Nucleus accumbens (tissue), 56 donors: ENCODE results near the gene ARHGAP45.

Experiments used
- DNase-seq, 56 donors: peaks; one replicate each; lab custom pipeline; 2025; lab: John Stamatoyannopoulos, UW

ARHGAP45 gene

DNA sequence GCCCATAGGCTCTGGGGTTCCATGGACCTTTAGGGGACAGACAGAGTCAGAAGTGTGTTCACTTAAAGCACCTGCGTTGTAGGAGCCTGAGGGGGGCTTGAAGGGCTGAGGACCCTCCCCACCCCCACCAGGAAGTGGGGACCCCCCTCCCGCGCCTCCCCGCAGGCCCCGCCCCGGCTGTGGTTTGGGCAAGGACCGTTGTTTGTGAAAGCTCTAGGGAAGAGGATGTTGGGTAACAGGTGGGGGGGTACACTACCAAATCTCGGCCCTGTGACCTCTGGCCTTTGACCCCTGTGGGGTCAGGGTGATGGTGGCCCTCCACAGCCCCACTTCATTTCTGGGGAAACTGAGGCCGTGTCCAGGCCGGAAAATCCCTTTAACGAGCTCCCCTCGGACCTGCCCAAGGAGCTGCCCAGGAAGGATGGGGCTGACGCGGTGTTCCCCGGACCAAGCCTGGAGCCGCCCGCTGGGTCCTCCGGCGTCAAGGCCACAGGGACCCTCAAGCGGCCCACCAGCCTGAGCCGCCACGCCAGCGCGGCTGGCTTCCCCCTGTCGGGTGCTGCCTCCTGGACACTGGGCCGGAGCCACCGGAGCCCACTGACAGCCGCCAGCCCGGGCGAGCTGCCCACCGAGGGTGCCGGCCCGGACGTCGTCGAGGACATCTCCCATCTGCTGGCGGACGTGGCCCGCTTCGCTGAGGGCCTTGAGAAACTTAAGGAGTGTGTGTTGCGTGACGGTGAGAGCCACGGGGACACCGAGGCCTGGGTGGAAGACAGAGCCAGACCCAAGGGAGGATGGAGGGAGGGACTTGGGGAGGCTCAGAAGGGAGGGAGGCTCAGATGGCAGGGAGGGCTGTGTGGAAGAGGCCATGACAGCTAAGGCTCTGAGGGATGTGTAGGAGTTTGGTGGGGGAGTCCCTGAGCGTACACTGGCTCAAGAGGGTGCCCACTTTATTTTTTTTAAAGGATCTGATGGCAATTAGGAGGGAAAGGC is 1.3 kb downstream of the ARHGAP45 start:
- peak in 5 of 56 donors; percentile 5 to 33 (median 12) for DNase-seq

DNA sequence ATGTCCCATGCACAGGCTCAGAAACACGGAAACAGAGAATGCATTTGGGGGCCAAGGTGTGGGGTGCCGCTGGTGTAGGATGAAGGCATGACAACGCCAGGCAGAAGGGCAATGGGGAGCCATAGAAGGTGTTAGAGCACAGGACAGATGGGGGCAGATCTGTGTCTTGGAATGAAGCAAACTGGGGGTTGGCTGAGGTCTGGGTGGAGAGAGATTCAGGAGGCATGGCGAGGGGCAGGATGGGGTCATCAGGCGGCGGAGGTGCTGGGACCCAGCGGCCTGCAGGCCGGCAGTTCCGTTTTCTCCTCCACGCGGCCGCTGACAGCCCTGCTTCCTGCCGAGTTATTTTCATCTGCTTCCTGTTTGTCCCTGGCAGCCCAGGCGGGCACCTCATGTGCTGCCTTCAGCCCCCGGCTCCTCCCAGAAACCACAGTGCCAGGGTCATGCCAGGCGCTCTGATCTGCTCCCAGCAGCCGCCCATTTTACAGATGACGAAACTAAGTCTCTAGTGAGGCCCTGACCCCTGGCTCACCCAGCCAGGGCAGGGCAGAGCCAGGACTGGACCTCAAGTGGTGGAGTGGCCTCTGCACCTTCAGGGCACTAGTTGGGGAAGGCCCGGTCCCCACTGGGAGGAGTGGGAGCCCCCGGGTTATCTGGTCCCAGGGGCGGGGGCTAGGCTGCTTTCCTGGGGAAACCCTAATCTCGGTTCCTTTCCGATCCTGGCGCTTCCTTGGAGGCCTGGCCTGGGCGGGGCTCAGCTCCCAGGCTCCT is 2.2 kb downstream of the ARHGAP45 start:
- peak in 12 of 56 donors; percentile 5 to 53 (median 14) for DNase-seq

DNA sequence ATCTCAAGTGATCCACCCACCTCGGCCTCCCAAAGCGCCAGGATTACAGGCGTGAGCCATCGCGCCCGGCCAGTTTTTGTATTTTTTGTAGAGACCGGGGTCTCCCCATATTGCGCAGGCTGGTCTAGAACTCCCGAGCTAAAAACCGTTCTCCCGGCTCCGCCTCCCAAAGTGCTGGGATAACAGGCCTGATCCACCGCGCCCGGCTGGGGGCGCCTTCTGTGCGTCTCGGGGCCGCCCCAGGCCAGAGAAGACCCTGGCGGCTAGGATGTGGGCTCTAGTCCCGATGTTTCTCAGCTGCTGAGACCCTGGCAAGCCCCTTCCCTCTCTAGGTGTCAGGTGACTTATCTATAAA is 3.6 kb downstream of the ARHGAP45 start:
- DNase-seq = no peak

DNA sequence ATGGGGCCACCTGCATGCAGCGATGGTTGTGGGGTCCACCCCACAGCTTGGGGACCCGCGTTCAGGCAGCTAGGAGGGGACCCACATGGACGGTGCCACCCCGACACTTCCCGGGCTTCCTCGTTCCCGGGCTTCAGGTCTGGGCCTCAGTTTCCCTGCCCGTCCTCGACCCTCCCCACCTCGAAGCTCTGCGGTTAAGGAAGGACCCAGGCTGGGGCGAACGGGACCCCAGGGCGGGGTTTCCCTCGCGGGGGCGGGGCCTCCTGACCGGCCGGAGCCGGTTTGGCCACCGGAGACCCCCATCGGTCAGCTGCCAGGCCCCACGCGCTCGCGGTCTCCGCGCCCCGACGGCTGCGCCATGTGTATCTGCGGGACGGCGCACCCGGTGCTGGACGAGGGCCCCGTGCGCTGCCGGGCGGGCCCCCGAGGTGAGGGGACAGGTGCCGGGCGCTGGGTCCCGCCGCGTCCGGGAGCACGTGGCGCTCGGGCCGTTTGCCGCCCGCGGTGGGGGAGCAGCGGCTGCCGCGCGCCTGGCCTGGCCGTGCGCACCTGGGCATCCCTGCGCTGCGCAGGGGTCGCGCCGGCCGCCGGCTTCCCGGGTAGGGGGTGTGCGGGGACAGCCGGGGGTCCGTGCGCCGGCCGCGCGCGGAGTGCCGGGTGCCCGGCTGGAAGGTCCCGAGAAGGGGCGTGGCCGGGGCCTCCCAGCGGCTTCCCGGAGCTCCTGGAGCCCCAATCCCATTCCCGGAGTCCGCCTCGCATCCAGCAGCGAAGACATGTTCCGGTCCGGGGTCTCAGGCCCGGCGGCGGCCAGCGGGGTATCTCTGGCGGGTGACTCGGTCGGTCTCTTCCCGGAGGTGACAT is 4.2 kb downstream of the ARHGAP45 start:
- DNase-seq = no peak

DNA sequence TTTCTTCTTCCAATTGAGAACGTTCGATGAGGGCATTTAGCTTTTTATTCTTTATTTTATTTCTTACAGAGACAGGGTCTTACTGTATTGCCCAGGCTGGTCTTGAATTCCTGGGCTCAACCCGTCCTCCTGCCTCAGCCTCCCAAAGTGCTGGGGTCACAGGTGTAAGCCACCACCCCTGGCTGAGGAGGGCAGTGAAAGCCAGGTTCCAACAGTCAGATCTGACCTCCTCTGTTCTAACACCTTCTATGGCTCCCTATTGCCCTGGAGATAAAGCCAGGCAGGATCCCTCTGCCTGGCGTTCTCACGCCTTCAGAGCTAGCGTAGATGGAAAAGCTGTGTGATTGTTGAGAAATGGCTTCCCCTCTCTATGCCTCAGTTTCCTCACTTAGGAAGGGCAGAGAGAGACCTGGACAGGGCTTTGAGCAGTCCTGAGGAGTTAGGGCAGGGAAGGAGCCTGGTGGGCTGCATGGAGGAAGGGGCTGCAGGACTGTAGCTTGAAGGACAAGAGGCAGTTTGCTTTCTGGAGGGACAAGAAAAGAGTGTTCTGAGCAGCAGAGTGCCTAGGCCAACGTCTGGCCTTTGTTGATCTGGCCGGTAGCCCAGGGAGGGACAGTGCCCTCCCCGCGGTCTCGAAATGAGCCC is 5.5 kb downstream of the ARHGAP45 start:
- DNase-seq = no peak

DNA sequence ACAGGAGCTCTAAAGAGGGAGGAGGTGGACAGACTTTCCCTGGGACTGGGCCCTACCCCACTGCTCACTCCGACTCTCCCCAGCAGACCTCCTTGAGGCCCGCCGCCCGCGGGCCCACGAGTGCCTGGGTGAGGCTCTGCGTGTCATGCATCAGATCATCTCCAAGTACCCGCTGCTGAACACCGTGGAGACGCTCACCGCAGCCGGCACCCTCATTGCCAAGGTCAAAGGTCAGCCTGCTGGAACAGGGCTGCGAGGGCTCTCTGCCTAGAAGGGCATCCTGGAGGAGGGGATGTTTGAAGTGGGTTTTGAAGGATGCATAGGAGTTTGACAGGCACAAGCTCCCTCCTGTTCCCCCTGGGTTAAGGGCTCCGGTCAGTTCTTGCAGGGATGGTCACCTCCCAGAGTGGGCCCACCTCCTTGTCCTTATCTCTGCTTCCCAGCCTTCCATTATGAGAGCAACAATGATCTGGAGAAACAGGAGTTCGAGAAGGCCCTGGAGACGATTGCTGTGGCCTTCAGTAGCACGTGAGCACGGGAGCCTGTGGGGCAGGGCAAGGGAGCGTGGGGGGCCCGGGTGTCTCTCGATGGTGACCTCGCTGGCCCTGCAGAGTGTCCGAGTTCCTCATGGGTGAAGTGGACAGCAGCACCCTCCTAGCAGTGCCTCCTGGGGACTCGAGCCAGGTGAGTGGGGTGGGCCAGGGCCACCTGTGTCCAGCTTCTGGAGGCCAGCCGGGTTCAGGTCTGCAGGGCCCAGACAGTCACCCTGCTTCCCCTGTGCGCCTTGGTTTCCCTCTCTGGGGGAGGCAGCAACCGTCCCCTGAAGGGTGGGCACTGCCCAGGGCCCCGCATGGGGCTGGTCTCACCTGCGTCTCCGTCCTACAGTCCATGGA is 6.3 kb downstream of the ARHGAP45 start:
- no peak for DNase-seq

DNA sequence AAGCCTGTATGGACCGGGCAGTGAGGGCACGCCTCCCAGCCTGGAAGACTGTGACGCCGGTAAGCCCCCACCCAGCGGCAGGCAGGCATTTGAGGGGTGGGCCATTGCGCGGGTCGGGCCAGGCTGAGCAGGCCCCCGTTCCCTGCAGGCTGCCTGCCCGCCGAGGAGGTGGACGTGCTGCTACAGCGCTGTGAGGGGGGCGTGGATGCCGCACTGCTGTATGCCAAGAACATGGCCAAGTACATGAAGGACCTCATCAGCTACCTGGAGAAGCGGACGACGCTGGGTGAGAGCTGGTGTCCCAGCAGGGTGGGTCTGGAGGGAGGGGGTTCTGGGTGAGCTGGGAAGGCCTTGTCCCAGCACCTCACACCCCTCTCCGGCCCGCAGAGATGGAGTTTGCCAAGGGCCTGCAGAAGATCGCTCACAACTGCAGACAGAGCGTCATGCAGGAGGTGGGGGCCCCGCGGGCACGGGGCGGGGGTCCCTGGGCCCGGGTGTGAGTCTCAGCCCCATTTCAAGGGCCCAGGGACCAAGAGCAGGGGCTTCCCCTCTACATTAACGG is 7.1 kb downstream of the ARHGAP45 start:
- DNase-seq = no peak

DNA sequence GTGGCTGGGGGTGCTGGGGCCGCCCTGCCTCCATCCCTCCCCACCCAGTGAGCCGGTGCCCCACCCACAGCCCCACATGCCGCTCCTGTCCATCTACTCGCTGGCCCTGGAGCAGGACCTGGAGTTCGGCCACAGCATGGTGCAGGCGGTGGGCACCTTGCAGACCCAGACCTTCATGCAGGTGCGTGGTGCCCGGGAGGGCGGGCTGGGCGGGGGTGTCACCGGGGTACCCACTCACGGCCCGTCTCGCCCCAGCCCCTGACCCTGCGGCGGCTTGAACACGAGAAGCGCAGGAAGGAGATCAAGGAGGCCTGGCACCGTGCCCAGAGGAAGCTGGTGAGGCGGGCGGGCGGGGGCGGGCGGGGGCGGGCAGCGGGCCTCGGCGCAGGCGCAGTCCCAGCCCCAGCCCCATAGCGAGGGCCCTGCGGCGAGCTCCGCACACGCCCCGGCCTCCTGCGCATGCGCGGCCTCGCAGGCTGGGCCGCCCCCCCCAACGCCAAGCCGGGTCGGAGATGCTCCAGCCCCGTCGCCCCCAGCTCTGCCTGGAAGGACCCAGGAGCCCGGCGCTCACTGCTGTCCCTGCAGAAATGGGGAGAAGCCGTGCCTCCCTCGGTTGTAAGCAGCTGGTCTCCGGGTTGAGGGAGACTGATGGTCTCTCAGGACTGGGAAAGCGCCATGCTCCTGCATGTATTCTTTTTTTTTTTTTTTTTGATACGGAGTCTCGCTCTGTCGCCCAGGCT is 7.7 kb downstream of the ARHGAP45 start:
- peak in 15 of 56 donors; percentile 6 to 56 (median 14) for DNase-seq

DNA sequence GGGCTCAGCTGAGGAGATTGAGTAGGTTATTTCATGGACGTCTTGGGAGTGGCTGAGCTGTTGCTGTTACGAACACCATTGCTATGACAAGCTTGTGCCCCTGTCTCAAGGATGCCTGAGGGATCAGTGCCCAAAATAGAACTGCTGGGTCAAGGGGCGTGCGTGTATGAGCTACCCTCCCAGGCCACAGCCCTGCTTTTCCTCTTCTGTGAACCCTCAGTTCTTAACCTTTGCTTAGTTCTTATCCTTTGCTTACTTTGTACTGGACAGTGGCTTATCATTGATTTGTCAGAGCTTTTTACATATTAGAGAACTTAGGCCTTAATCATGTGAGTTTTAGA is 9.0 kb downstream of the ARHGAP45 start:
- no peak for DNase-seq

DNA sequence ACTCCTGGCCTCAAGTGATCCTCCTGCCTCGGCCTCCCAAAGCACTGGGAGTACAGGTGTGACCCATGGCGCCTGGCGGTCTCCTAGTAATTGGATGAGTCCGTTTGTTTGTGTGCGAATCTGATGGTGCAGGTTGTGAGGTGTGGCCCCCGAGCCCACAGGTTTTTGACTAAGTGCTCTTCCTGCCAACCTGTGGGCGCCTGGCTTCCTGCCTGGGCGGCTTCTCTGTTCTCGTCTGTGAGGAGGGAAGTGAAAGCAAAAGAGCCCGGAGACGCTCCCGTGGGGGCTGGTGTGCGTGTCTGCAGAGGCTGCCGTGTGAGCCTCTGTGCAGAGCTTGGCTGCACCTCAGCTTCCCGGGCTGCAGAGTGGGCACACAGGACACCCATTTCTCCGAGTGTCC is 10.0 kb downstream of the ARHGAP45 start:
- peak in 28 of 56 donors; percentile 4 to 63 (median 24) for DNase-seq

DNA sequence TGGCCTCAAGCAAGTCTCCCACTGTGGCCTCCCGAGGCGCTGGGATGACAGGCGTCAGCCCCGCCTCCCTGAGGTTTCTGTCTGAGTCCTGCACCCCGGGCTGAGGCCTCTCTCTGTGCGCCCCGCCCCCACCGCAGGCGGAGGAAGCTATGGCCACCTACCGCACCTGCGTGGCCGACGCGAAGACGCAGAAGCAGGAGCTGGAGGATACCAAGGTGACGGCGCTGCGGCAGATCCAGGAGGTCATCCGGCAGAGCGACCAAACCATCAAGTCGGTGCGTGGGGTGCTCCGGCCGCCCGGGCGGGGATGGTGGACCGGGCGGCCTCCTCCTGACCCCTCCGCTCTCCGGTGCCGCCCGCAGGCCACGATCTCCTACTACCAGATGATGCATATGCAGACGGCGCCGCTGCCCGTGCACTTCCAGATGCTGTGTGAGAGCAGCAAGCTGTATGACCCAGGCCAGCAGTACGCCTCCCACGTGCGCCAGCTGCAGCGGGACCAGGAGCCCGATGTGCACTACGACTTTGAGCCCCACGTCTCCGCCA is 12.7 kb downstream of the ARHGAP45 start:
- no peak for DNase-seq

DNA sequence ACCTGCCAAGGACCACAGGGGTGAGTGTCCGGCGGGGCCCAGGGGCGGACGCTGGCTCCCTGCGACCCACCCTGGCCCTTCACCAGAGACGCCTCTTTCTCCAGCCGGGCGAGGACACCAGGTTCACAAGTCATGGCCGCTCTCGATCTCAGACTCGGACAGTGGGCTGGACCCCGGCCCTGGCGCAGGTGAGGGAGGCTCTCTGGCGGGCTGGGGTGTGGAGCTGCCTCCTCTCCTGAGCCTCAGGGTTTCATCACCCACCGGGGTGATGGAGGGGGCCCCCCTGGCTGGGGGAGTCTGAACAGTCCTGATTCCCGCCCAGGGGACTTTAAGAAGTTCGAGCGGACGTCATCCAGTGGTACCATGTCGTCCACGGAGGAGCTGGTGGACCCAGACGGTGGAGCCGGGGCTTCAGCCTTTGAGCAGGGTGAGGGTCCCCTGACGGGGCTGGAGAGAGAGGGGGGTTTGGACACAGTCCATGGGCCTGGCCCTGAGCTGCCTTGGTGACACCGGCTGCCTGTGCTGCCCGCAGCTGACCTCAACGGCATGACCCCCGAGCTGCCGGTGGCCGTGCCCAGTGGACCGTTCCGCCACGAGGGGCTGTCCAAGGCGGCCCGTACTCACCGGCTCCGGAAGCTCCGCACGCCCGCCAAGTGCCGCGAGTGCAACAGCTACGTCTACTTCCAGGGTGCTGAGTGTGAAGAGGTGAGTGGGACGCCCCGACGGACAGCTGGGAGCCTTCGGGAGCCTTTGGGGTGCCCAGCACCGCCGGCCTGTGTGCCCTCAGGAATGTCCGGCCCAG is 13.6 kb downstream of the ARHGAP45 start:
- no peak for DNase-seq

DNA sequence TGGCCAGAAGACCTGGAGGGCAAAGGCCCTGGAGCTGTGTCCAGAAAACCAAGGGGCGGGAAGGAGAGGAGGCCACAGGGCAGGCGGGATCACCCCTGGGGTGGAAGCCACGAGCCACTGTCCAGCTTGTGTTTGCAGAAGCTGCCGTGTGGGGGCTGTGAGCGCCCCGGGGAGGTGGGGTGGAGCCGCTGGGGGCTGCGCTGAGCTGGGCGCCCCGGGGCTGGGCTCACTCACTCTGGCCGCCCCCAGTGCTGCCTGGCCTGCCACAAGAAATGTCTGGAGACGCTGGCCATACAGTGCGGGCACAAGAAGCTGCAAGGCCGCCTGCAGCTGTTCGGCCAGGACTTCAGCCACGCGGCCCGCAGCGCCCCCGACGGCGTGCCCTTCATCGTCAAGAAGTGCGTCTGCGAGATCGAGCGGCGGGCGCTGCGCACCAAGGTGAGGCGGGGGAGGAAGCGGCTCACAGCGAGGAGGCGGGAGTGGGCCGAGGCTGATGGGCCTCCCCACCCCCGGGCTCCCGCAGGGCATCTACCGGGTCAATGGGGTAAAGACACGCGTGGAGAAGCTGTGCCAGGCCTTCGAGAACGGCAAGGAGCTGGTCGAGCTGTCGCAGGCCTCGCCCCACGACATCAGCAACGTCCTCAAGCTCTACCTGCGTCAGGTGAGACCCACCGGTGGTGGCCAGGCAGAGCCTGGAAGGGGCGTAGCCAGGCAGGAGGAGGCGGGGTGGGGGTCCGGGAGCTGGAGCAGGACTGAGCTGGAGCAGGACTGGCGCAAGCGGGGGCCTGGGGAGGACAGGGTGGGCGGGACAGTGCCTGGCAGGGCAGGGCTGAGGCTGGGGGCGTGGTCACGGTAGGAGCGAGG is 14.6 kb downstream of the ARHGAP45 start:
- no peak for DNase-seq

DNA sequence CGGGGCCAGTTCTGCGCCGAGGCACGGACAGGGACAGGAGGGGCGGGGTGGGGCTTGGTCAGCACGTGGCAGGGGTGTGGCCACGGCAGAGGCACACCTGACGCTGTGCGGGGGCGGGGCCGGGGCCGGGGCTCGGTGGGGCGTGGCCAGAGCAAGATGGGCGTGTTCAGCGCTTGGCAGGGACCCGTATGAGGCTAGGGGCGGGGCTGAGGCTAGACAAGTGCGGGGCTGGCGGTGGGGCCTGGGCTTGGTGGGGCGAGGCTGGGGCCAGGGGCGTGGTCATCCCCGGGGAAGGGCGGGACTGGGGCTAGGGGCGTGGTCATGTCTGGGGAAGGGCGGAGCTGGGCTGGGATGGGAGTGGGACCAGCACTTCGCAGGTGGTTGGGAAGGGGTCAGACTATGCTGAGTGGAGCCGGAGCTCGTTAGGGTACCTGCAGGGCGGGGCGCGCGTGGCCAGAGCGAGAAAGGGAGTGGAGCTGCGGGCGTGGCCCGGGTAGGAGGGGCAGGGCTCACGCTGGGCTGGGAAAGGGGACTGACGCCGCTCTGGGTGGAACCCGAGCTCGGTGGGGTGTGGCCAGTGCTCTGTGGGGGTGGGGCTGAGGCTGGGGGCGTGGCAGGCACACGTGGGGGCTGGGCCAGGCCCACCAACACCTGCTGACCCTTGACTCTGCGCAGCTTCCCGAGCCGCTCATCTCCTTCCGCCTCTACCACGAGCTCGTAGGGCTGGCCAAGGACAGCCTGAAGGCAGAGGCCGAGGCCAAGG is 15.4 kb downstream of the ARHGAP45 start:
- peak in 1 of 56 donors; percentile 59 for DNase-seq
